ENCODE results near the gene PHKG2.

Gene PHKG2

DNA sequence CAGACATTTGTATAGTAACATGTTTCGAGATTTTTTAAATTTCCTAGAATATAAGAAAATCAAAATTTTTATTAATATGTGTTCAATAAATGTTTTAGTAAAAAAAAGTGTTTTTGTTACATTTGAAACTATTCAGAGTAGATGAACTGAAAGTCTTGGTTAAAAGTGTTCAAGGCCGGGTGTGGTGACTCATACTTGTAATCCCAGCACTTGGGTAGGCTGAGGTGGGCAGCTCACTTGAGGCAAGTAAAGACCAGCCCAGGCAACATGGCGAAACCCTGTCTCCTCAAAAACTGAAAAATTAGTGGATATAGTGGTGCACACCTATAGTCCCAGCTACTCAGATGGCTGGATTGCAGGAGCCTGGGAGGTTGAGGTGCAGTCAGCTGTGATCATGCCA lies 16.8 kb upstream of the PHKG2 start:
- H3K79me2 ChIP-seq (ENCODE audit: insufficient read depth, low read length), result no peaks in the 10 kb centered on the region
- no peaks in the 10 kb centered on the region for H3F3A ChIP-seq (ENCODE audit: low read depth)
- H4K20me1 ChIP-seq (ENCODE audit: insufficient read depth, low read length, poor library complexity, severe bottlenecking), result no peaks in the 10 kb centered on the region
- H3K4me3 ChIP-seq (ENCODE audit: low read length, poor library complexity, severe bottlenecking), result no peak overlapping the region
- no peaks in the 10 kb centered on the region for H3K4me1 ChIP-seq (ENCODE audit: insufficient read depth, low read length, poor library complexity, severe bottlenecking)
- H3K9ac ChIP-seq (ENCODE audit: low read depth, low read length, poor library complexity, severe bottlenecking), result no peak overlapping the region
- no peak overlapping the region for H3K4me2 ChIP-seq (ENCODE audit: low read depth, low read length, poor library complexity, severe bottlenecking)
- H3K27me3 ChIP-seq (ENCODE audit: insufficient read depth, low read length, poor library complexity, severe bottlenecking), result no peaks in the 10 kb centered on the region
- H3K36me3 ChIP-seq (ENCODE audit: insufficient read depth, low read length), result peaks cover 66% of the 10 kb centered on the region; the same call in 1 of the 2 replicates
- no peaks in the 10 kb centered on the region for H3K9me2 ChIP-seq (replicated peaks; ENCODE audit: low read depth, low read length)
- no peaks in the 10 kb centered on the region for H3K9me3 ChIP-seq (ENCODE audit: insufficient read depth, low read depth, low read length)
- TF ChIP-seq CTCF (conservative IDR thresholded peaks at IDR 0.05; ENCODE audit: low read length) (no peak), EZH2phosphoT487 (IDR thresholded peaks at IDR 0.05; ENCODE audit: borderline replicate concordance) (no peak)
- no peak overlapping the region for H2AFZ ChIP-seq (ENCODE audit: low read length)

GRCh38 chr16:30736995-30737793 lies 11.0 kb upstream of the PHKG2 start:
- Histone ChIP-seq H3K4me3 (ENCODE audit: low read length, poor library complexity, severe bottlenecking) (no peak overlapping the region), H3K9me3 (ENCODE audit: insufficient read depth, low read depth, low read length) (no peaks in the 10 kb centered on the region), H4K20me1 (ENCODE audit: insufficient read depth, low read length, poor library complexity, severe bottlenecking) (no peaks in the 10 kb centered on the region), H3K79me2 (ENCODE audit: insufficient read depth, low read length) (no peaks in the 10 kb centered on the region), H3F3A (ENCODE audit: low read depth) (no peaks in the 10 kb centered on the region), H3K9me2 (replicated peaks; ENCODE audit: low read depth, low read length) (no peaks in the 10 kb centered on the region), H3K36me3 (ENCODE audit: insufficient read depth, low read length) (peaks cover 56% of the 10 kb centered on the region; the same call in 1 of the 2 replicates), H3K27me3 (ENCODE audit: insufficient read depth, low read length, poor library complexity, severe bottlenecking) (no peaks in the 10 kb centered on the region), H2AFZ (ENCODE audit: low read length) (no peak overlapping the region), H3K4me2 (ENCODE audit: low read depth, low read length, poor library complexity, severe bottlenecking) (no peak overlapping the region), H3K4me1 (ENCODE audit: insufficient read depth, low read length, poor library complexity, severe bottlenecking) (no peaks in the 10 kb centered on the region), H3K9ac (ENCODE audit: low read depth, low read length, poor library complexity, severe bottlenecking) (no peak overlapping the region)
- TF ChIP-seq EZH2phosphoT487 (IDR thresholded peaks at IDR 0.05; ENCODE audit: borderline replicate concordance) (no peak), CTCF (conservative IDR thresholded peaks at IDR 0.05; ENCODE audit: low read length) (no peak)

DNA sequence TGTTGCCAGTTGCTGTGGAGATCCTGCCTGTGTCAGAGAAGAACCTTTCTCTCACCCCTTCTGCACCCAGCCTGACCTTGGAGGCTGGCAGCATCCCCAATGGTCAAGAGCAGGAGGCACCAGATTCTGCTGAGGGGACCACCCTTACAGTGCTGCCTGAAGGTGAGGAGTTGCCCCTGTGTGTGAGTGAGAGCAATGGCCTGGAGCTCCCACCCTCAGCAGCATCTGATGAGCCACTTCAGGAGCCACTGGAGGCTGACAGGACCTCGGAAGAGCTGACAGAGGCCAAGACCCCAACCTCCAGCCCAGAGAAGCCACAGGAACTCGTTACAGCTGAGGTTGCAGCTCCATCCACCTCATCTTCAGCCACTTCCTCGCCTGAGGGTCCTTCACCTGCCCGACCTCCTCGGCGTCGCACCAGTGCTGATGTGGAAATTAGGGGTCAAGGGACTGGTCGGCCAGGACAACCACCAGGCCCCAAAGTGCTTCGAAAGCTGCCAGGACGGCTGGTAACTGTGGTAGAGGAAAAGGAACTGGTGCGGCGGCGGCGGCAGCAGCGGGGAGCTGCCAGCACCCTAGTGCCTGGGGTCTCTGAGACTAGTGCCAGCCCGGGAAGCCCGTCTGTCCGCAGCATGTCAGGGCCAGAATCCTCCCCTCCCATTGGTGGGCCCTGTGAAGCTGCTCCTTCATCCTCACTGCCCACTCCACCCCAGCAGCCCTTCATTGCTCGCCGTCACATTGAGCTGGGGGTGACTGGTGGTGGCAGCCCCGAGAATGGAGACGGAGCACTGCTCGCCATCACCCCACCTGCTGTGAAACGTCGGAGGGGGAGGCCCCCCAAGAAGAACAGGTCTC lies 10.2 kb upstream of the PHKG2 start:
- H3K27me3 ChIP-seq (ENCODE audit: insufficient read depth, low read length, poor library complexity, severe bottlenecking), result no peaks in the 10 kb centered on the region
- TF ChIP-seq EZH2phosphoT487 (IDR thresholded peaks at IDR 0.05; ENCODE audit: borderline replicate concordance), result no peak
- no peak for TF ChIP-seq CTCF (conservative IDR thresholded peaks at IDR 0.05; ENCODE audit: low read length)
- no peaks in the 10 kb centered on the region for H3F3A ChIP-seq (ENCODE audit: low read depth)
- no peak overlapping the region for H3K4me3 ChIP-seq (ENCODE audit: low read length, poor library complexity, severe bottlenecking)
- H3K9me2 ChIP-seq (replicated peaks; ENCODE audit: low read depth, low read length), result no peaks in the 10 kb centered on the region
- no peaks in the 10 kb centered on the region for H3K9me3 ChIP-seq (ENCODE audit: insufficient read depth, low read depth, low read length)
- no peaks in the 10 kb centered on the region for H3K4me1 ChIP-seq (ENCODE audit: insufficient read depth, low read length, poor library complexity, severe bottlenecking)
- peaks cover 54% of the 10 kb centered on the region; the same call in 1 of the 2 replicates for H3K36me3 ChIP-seq (ENCODE audit: insufficient read depth, low read length)
- H2AFZ ChIP-seq (ENCODE audit: low read length), result no peak overlapping the region
- no peaks in the 10 kb centered on the region for H4K20me1 ChIP-seq (ENCODE audit: insufficient read depth, low read length, poor library complexity, severe bottlenecking)
- no peak overlapping the region for H3K4me2 ChIP-seq (ENCODE audit: low read depth, low read length, poor library complexity, severe bottlenecking)
- no peaks in the 10 kb centered on the region for H3K79me2 ChIP-seq (ENCODE audit: insufficient read depth, low read length)
- H3K9ac ChIP-seq (ENCODE audit: low read depth, low read length, poor library complexity, severe bottlenecking), result no peak overlapping the region
